ENCODE data around the gene MLLT6.

DNA sequence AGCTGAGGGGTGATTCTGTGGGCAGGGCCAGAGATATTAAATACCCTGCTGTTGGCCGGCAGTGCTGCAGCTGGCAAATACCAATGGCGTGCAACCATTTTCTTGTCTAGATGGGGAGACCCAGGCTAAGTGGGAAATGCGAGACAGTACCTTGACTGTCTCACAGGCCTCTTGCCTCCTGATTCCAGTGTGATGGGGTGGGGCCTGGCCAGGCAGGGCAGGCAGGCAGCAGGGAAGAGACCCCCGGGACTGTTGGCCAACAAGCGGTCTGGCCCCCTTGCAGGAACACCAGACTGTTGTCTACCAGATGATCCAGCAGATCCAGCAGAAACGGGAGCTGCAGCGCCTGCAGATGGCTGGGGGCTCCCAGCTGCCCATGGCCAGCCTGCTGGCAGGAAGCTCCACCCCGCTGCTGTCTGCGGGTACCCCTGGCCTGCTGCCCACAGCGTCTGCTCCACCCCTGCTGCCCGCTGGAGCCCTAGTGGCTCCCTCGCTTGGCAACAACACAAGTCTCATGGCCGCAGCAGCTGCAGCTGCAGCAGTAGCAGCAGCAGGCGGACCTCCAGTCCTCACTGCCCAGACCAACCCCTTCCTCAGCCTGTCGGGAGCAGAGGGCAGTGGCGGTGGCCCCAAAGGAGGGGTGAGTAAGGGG is 19.4 kb downstream of the MLLT6 start:
- TF ChIP-seq, protein P1, sequence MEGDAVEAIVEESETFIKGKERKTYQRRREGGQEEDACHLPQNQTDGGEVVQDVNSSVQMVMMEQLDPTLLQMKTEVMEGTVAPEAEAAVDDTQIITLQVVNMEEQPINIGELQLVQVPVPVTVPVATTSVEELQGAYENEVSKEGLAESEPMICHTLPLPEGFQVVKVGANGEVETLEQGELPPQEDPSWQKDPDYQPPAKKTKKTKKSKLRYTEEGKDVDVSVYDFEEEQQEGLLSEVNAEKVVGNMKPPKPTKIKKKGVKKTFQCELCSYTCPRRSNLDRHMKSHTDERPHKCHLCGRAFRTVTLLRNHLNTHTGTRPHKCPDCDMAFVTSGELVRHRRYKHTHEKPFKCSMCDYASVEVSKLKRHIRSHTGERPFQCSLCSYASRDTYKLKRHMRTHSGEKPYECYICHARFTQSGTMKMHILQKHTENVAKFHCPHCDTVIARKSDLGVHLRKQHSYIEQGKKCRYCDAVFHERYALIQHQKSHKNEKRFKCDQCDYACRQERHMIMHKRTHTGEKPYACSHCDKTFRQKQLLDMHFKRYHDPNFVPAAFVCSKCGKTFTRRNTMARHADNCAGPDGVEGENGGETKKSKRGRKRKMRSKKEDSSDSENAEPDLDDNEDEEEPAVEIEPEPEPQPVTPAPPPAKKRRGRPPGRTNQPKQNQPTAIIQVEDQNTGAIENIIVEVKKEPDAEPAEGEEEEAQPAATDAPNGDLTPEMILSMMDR (conservative IDR thresholded peaks at IDR 0.05; ENCODE audit: low read depth, low read length) = no peak
- TF ChIP-seq SMC3 (IDR thresholded peaks at IDR 0.05; ENCODE audit: low read depth, low read length) = no peak
- no peak for TF ChIP-seq POLR2A (IDR thresholded peaks at IDR 0.05; ENCODE audit: low read depth, low read length)
- TF ChIP-seq, protein P2, sequence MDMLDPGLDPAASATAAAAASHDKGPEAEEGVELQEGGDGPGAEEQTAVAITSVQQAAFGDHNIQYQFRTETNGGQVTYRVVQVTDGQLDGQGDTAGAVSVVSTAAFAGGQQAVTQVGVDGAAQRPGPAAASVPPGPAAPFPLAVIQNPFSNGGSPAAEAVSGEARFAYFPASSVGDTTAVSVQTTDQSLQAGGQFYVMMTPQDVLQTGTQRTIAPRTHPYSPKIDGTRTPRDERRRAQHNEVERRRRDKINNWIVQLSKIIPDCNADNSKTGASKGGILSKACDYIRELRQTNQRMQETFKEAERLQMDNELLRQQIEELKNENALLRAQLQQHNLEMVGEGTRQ (IDR thresholded peaks at IDR 0.05; ENCODE audit: low read depth, low read length) = no peak
- no peak for TF ChIP-seq BHLHE40 (IDR thresholded peaks at IDR 0.05; ENCODE audit: low read depth, low read length)
- TF ChIP-seq MAFK (IDR thresholded peaks at IDR 0.05; ENCODE audit: low read depth, low read length) = no peak
